Measurements from ENCODE around the gene TPD52L1.

DNA sequence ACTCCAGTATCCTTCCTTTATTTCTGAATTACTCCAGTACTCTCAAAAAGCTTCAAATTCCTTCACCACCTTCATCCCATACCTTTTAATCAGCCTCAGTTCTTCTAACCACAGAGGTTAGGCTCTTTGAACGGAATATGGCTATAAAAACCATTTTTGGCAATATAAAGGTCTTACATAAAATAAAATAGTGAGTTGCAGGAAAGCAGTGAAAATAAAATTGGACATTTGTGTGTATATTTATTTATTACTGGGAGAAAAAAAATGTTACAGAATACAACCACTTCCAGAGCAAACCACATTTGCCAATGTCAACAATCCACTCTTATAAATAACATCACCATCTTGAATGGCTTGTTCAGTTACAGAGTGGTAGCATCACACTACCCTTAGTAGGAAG lies 140.5 kb downstream of the TPD52L1 start:
- TF ChIP-seq, protein P1, sequence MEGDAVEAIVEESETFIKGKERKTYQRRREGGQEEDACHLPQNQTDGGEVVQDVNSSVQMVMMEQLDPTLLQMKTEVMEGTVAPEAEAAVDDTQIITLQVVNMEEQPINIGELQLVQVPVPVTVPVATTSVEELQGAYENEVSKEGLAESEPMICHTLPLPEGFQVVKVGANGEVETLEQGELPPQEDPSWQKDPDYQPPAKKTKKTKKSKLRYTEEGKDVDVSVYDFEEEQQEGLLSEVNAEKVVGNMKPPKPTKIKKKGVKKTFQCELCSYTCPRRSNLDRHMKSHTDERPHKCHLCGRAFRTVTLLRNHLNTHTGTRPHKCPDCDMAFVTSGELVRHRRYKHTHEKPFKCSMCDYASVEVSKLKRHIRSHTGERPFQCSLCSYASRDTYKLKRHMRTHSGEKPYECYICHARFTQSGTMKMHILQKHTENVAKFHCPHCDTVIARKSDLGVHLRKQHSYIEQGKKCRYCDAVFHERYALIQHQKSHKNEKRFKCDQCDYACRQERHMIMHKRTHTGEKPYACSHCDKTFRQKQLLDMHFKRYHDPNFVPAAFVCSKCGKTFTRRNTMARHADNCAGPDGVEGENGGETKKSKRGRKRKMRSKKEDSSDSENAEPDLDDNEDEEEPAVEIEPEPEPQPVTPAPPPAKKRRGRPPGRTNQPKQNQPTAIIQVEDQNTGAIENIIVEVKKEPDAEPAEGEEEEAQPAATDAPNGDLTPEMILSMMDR (IDR thresholded peaks at IDR 0.05 in 8 of 11, conservative IDR thresholded peaks at IDR 0.05 in 3 of 11), result no peak
- TF ChIP-seq POLR2A (IDR thresholded peaks at IDR 0.05), result no peak
